Cardiac fibroblast (primary cell): ENCODE results near the gene ATF4.
A peak's percentile ranks its signal among the peaks of the same experiment; 100 is the strongest.
"Not testable (repeated sequence)": the region's sequence is repeated elsewhere in the genome, so short reads cannot be mapped to it uniquely, and the experiment has no call there.

Experiments used
- DNase-seq, 2 donors: peaks; one replicate each; pipeline versions ENCODE4 v3.0.0 to v3.0.0-alpha.2; 2010; ENCODE audit warnings: low read depth in 2 of 2
- H3K4me3 ChIP-seq, 2 donors: replicated peaks in 1 of 2; 1 replicate in 1 of 2; 2 replicates in 1 of 2; pipeline ENCODE4 v1.5.1; 2011; ENCODE audit warnings: low read depth in 2 of 2, low read length in 2 of 2, mild to moderate bottlenecking in 2 of 2, moderate library complexity in 1 of 2
- TF ChIP-seq, protein P1 (sequence below): IDR thresholded peaks from one replicate; pipeline ENCODE4 v1.5.1; 2011; ENCODE audit warnings: low read depth, mild to moderate bottlenecking, low read length, inconsistent platforms

ATF4 gene

DNA sequence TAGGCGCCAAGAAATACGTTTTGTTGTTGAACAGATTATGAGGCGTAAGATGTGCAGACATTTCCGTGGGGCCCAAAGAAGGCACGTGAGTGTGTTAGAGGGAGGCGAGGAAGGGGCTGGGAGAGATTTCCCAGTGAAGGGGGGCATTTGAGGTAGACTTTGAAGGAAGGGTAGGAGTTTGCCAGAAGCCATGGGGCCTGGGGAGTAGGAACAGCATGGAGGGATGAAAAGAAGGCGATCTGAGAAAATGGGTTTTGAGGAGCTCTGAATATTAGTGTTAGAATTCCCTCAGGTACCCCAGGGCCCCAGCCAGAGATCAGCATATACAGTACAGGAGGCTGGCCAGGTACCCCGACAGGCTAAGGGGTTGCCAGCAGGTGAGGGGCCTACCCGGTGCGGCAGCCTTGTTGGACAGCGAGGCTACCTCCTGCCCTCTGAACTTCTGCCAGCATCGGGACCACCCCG lies 18.7 kb upstream of the ATF4 start:
- TF ChIP-seq, protein P1, sequence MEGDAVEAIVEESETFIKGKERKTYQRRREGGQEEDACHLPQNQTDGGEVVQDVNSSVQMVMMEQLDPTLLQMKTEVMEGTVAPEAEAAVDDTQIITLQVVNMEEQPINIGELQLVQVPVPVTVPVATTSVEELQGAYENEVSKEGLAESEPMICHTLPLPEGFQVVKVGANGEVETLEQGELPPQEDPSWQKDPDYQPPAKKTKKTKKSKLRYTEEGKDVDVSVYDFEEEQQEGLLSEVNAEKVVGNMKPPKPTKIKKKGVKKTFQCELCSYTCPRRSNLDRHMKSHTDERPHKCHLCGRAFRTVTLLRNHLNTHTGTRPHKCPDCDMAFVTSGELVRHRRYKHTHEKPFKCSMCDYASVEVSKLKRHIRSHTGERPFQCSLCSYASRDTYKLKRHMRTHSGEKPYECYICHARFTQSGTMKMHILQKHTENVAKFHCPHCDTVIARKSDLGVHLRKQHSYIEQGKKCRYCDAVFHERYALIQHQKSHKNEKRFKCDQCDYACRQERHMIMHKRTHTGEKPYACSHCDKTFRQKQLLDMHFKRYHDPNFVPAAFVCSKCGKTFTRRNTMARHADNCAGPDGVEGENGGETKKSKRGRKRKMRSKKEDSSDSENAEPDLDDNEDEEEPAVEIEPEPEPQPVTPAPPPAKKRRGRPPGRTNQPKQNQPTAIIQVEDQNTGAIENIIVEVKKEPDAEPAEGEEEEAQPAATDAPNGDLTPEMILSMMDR = no peak
- DNase-seq = no peak

DNA sequence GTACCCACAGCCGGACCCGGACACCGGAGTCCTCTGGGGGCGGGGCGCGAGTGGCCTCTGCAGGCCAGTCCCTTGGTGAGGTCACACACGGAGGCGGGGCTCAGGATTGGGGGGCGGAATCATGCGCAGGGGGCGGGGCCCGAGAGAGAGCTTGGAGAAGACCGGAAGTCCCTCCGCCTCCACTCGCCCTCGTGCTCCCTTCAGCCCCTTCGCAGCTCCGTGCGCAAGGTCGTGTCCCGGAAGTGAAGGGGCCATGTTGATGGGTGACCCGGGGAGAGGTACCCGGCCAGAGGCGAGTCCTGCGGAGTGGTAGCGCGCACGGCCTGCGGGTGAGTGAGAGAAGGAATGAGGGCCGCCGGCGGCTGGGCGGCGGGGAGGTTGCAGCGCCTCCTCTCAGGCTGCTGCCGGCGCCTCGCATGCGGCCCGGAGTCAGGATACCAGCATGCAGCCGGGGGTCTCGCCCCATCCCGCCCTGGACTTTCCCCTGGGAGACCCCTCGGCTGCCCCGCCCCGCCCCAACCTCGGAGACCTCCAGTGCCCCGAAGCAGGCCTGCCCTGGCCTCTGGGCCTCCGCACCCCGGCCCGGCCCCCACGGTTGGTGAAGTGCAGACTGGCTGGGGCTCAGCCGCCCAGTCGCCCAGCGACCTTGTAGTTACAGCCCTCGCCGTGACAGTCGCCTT lies 18.1 kb upstream of the ATF4 start, which contains the start of gene MIEF1:
TSS of gene MIEF1 (plus strand) at position 182 of the 680 bp plus-strand sequence. CDS start 9,005 bp downstream, outside the sequence.
- H3K4me3 ChIP-seq = peak within 1 kb of the TSS; percentile 74 to 85
- TF ChIP-seq, protein P1 = no peak
- DNase-seq = peak; percentile 96 to 97

More for the DNA sequence above, 18.7 kb upstream of the ATF4 start:
- H3K4me3 ChIP-seq = peak overlapping the region; percentile 74 to 85

DNA sequence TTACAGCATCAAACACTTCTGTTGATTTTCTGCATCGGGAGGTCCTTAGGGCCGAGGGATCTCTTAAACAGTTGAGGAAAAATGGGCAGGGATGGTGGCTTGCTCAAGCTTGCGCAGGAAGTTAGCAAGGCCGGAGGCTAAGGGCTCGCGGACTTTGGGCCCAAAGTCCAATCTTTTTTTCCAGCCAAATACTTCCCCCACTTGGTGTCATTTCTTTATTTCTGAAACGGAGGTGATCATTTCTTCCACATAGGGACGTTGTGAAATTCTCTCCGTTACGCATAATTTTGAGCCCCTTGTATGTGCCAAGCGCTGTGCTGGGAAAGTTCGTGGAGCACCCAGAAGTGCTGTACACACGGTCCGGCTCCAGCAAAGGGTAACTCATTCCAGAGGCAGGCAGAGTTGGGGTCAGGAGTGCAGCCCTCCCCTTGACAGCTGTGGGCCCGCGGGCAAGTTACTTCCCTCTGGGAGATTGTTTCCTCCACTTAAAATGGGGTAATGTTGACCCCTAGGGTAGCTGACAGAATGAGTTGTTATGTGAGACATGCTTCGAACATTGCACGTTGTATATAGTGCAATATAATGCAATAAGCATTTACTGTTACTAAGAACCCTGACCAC lies 17.5 kb upstream of the ATF4 start:
- peak overlapping the region; percentile 74 to 85 for H3K4me3 ChIP-seq
- TF ChIP-seq, protein P1 = no peak
- peak in 1 of 2 donors; percentile 26 for DNase-seq

DNA sequence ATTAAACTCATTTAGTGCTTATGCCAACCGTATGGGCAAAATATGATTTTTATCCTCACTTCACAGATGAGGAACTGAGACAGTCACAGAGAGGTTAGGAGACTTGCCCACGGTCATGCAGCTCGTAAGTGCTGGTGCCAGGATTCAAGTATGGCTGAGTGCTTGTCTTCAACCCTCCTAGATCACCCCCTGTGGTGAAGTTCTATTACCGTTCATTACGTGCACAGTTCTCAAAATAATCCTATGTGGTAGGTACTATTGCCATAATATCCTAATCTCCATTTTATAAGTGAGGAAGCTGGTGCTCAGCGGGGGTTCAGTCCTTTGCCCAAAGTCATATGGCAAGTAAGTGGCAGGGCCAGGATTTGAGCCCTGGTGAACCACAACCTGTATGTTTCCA lies 16.7 kb upstream of the ATF4 start:
- DNase-seq = no peak
- peak overlapping the region in 1 of 2 donors; percentile 85 for H3K4me3 ChIP-seq
- TF ChIP-seq, protein P1 = no peak

DNA sequence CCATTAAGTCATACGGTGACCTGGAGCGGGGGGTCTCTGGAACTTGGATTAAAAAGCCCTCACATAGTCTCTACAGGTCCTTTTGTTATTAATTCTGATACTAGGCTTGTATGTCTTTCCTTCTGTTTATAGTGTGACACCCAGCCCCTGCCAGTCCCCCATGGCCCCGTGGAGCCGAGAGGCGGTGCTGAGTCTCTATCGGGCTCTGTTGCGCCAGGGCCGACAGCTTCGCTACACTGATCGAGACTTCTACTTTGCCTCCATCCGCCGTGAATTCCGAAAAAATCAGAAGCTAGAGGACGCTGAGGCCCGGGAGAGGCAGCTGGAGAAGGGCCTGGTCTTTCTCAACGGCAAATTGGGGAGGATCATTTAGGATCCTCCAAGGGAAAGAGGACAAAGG lies 16.3 kb upstream of the ATF4 start:
- DNase-seq = no peak
- H3K4me3 ChIP-seq = no peak overlapping the region
- TF ChIP-seq, protein P1 = no peak

DNA sequence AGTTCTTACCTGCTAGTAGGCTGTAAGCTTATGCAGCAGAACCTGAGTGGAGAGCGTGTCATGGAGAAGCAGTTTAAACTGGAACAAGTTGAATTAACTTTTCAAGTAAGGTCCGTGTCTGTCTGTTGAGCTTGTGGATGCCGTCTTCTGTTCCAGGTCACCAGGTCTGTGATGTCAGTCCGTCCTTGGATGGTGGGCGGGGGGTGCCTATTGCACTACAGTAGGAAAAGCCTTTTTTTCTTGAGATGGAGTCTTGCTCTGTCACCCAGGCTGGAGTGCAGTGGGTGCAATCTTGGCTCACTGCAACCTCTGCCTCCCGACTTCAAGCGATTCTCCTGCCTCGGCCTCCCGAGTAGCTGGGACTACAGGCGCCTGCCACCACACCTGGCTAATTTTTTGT lies 13.3 kb upstream of the ATF4 start:
- DNase-seq, H3K4me3 ChIP-seq: not testable (repeated sequence)

DNA sequence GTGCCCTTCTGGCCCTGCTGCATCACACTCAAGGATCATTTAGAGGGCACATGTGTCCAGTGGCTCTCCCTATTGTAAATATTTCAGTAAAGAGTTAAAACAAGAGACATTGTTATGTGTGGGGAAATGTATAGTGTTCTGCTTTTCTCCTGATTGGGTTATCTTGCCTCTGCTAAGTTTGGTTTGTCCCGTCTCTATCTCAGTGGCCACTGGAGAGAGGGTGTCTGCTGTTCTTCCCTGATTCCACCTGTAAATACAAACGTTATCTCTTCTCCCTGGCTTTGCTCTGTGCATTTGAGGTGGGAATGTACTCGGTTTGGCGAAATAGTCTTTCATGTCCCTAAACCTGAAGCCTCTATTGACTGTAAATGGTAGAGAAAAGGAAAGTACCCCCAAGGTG lies 12.0 kb upstream of the ATF4 start:
- TF ChIP-seq, protein P1 = no peak
- no peak overlapping the region for H3K4me3 ChIP-seq
- no peak for DNase-seq
